Right lobe of liver (tissue), 6 donors: ENCODE data around the gene PRR5. TPM values are rescaled to one million over a fixed set of nuclear protein-coding genes. Genes with fewer than 3 reads are reported as not detected.
A peak's percentile ranks its signal among the peaks of the same experiment; 100 is the strongest.

ENCODE experiments used
- ATAC-seq, 4 donors: fragments of 200-7000 bp; cut with Tn5 transposase; one replicate each; pipeline ENCODE4 v1.9.1; 2020; ENCODE audit warnings: mild to moderate bottlenecking in 4 of 4, moderate library complexity in 4 of 4
- DNase-seq, 3 donors: peaks; one replicate each; pipeline ENCODE4 v3.0.0-alpha.2; 2020
- H3K27ac ChIP-seq, 3 donors: fragments of 200-600 bp; one replicate each; pipeline ENCODE4 v1.8.0; 2022
- H3K27me3 ChIP-seq, 2 donors: fragments of 200-600 bp; one replicate each; pipeline ENCODE4 v1.8.0; 2022
- H3K36me3 ChIP-seq, 4 donors: fragments of 200-600 bp; sonication (generic) in 1 of 4; one replicate each; pipeline versions ENCODE4 v1.5.1 to v1.8.0; 2017 to 2022; ENCODE audit warnings: control low read depth in 1 of 4
- H3K4me1 ChIP-seq, 4 donors: fragments of 200-600 bp; sonication (generic) in 1 of 4; one replicate each; pipeline versions ENCODE4 v1.5.1 to v1.8.0; 2017 to 2022; ENCODE audit warnings: control low read depth in 1 of 4
- H3K4me3 ChIP-seq, 3 donors: fragments of 200-600 bp; one replicate each; pipeline ENCODE4 v1.8.0; 2022
- H3K9me3 ChIP-seq, 4 donors: fragments of 200-600 bp; sonication (generic) in 1 of 4; one replicate each; pipeline versions ENCODE4 v1.5.1 to v1.8.0; 2017 to 2022; ENCODE audit warnings: control low read depth in 1 of 4
- POLR2A ChIP-seq: fragments of 450-650 bp; IDR thresholded peaks from one replicate; pipeline ENCODE4 v1.6.1; 2017; ENCODE audit warnings: antibody characterized with exemption, mild to moderate bottlenecking
- whole genome bisulfite sequencing: methylation state at CpG from one replicate; pipeline ENCODE4 v1.1.6; 2018; ENCODE audit warnings: low coverage, low lambda C conversion rate; ENCODE audit not compliant: insufficient coverage; ENCODE audit errors: missing lambda C conversion rate; 5-methylcytosine and 5-hydroxymethylcytosine counted together
- intact Hi-C, 2 donors: fragments of 100-400 bp; cut with DNase I; formaldehyde crosslinking; loops; one replicate each; pipeline versions ENCODE4 v1.11.2 to v1.14.1; 2022
- total RNA-seq, 6 experiments: library from RNA; depleted of rRNA in 2 of 6; stranded (reverse); fragments of >200 nt in 2 of 6; fragmentation: NEBNext Ultra II Directional in 3 of 6; extraction: Animal tissue kit (Norgen Biotek cat#: 25700) in 3 of 6; gene quantifications; one replicate each; pipeline versions ENCODE4 v1.1.0 to v1.2.4, GENCODE V29; 2016 to 2023
- TF ChIP-seq, protein P1 (sequence below), 4 donors: fragments of 200-600 bp in 3 of 4; fragments of 450-650 bp in 1 of 4; IDR thresholded peaks; one replicate each; pipeline versions ENCODE4 v1.5.1 to v1.8.0; 2016 to 2022; ENCODE audit warnings: antibody characterized with exemption in 4 of 4, mild to moderate bottlenecking in 2 of 4
- donor health status: DM: no; HTN: yes; CAD: no.
- donor health status: DM: no; HTN: no; CAD: no.
- donor health status: DM: no; HTN: no; CAD: no.
- donor health status: DM: no; HTN: yes; CAD: no.
- donor health status: DM: no; HTN: yes; CAD: no.

PRR5 gene
- total RNA-seq, 6 experiments from 2014 or later: 14.1 to 25.3 (median 20.2) TPM

DNA sequence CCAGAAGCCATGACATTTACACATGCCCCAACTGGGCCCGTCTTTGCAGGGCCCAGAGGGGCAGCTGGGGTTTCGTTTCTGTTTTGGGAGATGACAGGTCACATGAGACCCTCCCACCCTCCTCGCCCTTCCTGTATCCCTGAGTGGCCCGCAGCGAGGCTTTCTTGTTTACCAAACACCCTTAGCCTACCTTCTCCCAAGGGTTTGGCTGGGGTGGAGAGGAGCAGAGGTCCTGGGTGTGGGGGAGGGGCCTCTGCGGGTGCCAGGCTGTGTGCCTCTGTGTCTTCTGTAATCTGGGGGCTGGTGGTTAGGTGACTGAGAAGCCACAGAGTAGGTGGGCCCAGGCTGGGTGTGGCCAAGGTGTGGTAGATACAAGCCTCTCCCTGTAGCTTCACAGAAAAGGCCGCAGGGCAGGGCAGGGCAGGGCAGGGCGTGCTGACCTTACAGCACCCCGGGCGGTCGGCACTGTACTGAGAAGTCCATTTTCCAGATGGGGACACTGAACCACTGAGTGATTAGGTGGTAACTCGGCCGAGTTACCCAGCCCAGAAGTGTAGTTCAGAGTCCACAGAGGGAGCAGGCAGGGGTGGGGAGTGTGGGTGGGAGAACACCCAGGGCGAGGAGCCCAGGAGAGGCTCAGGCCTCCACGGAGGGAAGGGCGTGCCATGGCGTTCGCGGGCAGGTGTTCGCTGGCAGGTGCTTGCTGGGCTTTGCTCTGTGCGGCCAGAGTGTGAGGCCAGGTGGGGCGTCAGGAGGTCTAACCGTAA lies 8.7 kb downstream of the PRR5 start:
- intact Hi-C loops: no loop called here
- ATAC-seq: peak in 1 of 4 donors; percentile 5
- TF ChIP-seq POLR2A: no peak
- TF ChIP-seq, protein P1, sequence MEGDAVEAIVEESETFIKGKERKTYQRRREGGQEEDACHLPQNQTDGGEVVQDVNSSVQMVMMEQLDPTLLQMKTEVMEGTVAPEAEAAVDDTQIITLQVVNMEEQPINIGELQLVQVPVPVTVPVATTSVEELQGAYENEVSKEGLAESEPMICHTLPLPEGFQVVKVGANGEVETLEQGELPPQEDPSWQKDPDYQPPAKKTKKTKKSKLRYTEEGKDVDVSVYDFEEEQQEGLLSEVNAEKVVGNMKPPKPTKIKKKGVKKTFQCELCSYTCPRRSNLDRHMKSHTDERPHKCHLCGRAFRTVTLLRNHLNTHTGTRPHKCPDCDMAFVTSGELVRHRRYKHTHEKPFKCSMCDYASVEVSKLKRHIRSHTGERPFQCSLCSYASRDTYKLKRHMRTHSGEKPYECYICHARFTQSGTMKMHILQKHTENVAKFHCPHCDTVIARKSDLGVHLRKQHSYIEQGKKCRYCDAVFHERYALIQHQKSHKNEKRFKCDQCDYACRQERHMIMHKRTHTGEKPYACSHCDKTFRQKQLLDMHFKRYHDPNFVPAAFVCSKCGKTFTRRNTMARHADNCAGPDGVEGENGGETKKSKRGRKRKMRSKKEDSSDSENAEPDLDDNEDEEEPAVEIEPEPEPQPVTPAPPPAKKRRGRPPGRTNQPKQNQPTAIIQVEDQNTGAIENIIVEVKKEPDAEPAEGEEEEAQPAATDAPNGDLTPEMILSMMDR (IDR thresholded peaks at IDR 0.05): no peak
- H3K4me1 ChIP-seq: peaks cover 0 to 59% (median 19%) of the 10 kb centered on the region in 4 donors
- 32% methylated on average over 20 of the region's 23 CpGs for WGBS
- no peaks in the 10 kb centered on the region for H3K9me3 ChIP-seq
- no peak overlapping the region for H3K4me3 ChIP-seq
- DNase-seq: no peak
- H3K27ac ChIP-seq: peak overlapping the region in 1 of 3 donors; percentile 5
- no peaks in the 10 kb centered on the region for H3K27me3 ChIP-seq
- H3K36me3 ChIP-seq: no peaks in the 10 kb centered on the region

DNA sequence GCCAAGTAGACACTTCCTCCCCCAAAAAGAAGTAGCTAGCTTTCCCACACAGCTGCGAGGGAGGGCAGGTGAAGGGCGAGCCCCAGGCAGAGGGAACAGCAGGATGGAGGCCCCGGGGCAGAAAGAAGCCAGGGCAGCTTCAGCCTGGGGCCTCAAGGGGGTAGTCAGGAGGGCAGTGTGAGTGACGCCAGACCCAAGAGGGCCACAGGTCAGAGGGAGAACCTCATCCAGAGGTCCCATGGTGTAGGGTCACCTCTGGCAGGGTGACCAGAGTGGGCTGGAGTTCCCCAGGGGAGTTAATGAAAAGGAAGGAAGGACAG lies 9.2 kb downstream of the PRR5 start:
- no peak for DNase-seq
- no peaks in the 10 kb centered on the region for H3K9me3 ChIP-seq
- no peak overlapping the region for H3K4me3 ChIP-seq
- no peak for TF ChIP-seq POLR2A
- TF ChIP-seq, protein P1 (IDR thresholded peaks at IDR 0.05): no peak
- H3K27ac ChIP-seq: peak overlapping the region in 1 of 3 donors; percentile 5
- WGBS: no CpG with 5 or more reads among the region's 4 CpGs
- H3K4me1 ChIP-seq: peaks cover 0 to 63% (median 21%) of the 10 kb centered on the region in 4 donors
- intact Hi-C loops: no loop called here
- H3K36me3 ChIP-seq: peaks cover 0 to 3% (median 0%) of the 10 kb centered on the region in 4 donors
- no peaks in the 10 kb centered on the region for H3K27me3 ChIP-seq
- ATAC-seq: no peak

DNA sequence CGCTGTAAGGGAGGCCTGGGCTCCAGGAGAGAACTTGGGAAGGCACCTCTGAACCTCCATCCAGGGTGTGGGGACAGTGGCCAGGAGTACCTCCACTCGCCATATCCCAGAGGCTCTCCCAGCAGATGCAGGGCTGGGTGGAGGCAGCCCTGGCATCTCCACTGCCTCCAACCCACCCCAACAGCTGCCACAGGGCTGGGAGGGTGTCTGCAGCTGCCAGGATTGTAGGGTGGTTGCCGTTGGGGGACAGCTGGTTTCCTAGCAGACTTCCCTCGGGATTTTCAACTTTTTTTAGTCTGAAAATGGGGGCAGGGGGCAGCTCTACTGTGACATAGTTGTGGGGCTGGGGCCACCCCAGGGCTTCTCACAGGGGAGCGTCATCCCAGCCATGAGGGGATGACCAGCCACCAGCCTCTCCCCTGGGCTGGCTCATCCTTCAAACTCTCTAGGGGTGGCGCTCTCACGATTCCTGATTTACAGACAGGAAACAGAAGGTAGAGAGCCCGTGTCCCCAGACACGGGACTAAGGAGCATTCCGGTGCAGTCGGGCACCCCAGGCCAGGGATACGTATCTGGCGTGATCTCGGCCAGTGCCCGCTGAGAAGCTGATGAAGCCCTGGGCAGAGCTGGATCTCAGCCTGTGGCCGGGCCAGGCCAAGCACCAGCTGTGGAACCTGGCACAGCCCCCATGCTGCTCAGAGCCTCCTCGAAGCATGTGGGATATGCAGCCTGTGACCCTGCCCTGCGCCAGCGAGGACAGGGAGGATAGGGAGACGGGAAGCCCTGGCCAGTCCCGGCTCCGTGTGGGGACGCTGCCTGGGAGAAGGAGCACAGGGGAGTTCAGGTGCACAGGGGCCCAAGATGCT lies 9.9 kb downstream of the PRR5 start:
- ATAC-seq (peak in 3 of 4 donors; percentile 12 to 70 (median 65)), DNase-seq (peak in 1 of 3 donors; percentile 89)
- intact Hi-C loops: no loop called here
- no peaks in the 10 kb centered on the region for H3K9me3 ChIP-seq
- no peaks in the 10 kb centered on the region for H3K27me3 ChIP-seq
- no peak overlapping the region for H3K4me3 ChIP-seq
- 50% methylated on average over 12 of the region's 23 CpGs for WGBS
- H3K36me3 ChIP-seq: peaks cover 0 to 4% (median 0%) of the 10 kb centered on the region in 4 donors
- TF ChIP-seq POLR2A: no peak
- TF ChIP-seq, protein P1 (IDR thresholded peaks at IDR 0.05): no peak
- peaks cover 0 to 63% (median 21%) of the 10 kb centered on the region in 4 donors for H3K4me1 ChIP-seq
- peak overlapping the region in 1 of 3 donors; percentile 5 for H3K27ac ChIP-seq

DNA sequence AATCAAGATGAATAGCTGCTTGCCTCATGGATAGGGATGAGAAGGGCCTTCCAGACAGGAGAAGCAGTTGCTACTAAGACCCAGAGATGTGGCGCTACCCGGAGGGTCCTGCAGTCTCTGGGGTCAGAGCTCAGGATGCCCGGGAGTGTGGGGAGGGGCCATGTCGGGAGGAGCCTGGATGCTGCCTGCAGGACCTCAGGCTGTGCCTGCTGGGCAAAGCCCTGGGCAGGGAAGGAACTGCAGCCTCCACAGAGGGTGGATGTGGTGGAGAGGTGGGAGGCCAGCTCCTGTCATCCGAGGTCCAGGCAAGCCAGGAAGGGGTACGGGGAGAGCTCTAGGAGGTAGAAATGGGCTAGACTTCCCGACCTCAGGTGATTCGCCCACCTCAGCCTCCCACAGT lies 11.0 kb downstream of the PRR5 start:
- H3K9me3 ChIP-seq: no peaks in the 10 kb centered on the region
- peaks cover 0 to 4% (median 0%) of the 10 kb centered on the region in 4 donors for H3K36me3 ChIP-seq
- peak in 1 of 3 donors; percentile 50 for DNase-seq
- H3K27ac ChIP-seq: peak overlapping the region in 1 of 3 donors; percentile 74
- no peaks in the 10 kb centered on the region for H3K27me3 ChIP-seq
- H3K4me3 ChIP-seq: no peak overlapping the region
- no peak for ATAC-seq
- intact Hi-C loops: no loop called here
- H3K4me1 ChIP-seq: peaks cover 0 to 63% (median 21%) of the 10 kb centered on the region in 4 donors
- WGBS: 80% methylated on average over 3 of the region's 8 CpGs
- no peak for TF ChIP-seq POLR2A
- TF ChIP-seq, protein P1 (IDR thresholded peaks at IDR 0.05): no peak
